Activated CD8-positive, alpha-beta memory T cell treated with anti-CD3 and anti-CD28 coated beads, Interleukin-2, amount 10 ng/mL, durations not matched to agents 7 days and 5 days (primary cell): Measurements from ENCODE around the gene SLC27A3. TPM values are rescaled to one million over a fixed set of nuclear protein-coding genes. Genes with fewer than 3 reads are reported as not detected.
"Not testable (repeated sequence)": the region's sequence is repeated elsewhere in the genome, so short reads cannot be mapped to it uniquely, and the experiment has no call there.

ENCODE experiments used
- ATAC-seq: fragments of 150-1000 bp; cut with Tn5 transposase; one replicate; pipeline ENCODE4 v1.10.0; 2021; ENCODE audit warnings: moderate library complexity
- CTCF ChIA-PET: fragments of 350-600 bp; sonication (Branson Sonifier 250); formaldehyde crosslinking; loops from one replicate; lab custom pipeline; 2021; ENCODE audit warnings: antibody characterized with exemption; lab: Charles Lee
- DNase-seq: peaks from one replicate; pipeline ENCODE4 v3.0.0-alpha.2; 2020
- H3K27ac Mint-ChIP-seq: one replicate; pipeline ENCODE4 v1.8.0; 2021; ENCODE audit warnings: mild to moderate bottlenecking, mixed read lengths
- H3K27me3 Mint-ChIP-seq: one replicate; pipeline ENCODE4 v1.8.0; 2021; ENCODE audit warnings: mixed read lengths
- H3K36me3 Mint-ChIP-seq: one replicate; pipeline ENCODE4 v1.8.0; 2021; ENCODE audit warnings: mild to moderate bottlenecking, mixed read lengths
- H3K4me1 Mint-ChIP-seq: one replicate; pipeline ENCODE4 v1.8.0; 2021; ENCODE audit warnings: mixed read lengths
- H3K4me3 Mint-ChIP-seq: one replicate; pipeline ENCODE4 v1.8.0; 2021; ENCODE audit warnings: mild to moderate bottlenecking, moderate library complexity, mixed read lengths
- H3K9me3 Mint-ChIP-seq: one replicate; pipeline ENCODE4 v1.8.0; 2022; ENCODE audit warnings: low read depth, mixed read lengths
- total RNA-seq, 2 experiments: library from RNA; stranded (reverse); gene quantifications; one replicate each; pipeline ENCODE4 v1.2.3, GENCODE V29; 2021

Gene SLC27A3
- total RNA-seq, 2 experiments from 2014 or later, result 39.8 to 43.0 TPM

GRCh38 chr1:153746174-153746573, 29.0 kb upstream of the SLC27A3 start:
- ATAC-seq (no peak), DNase-seq (no peak)
- Mint-ChIP-seq H3K27me3 (no peaks in the 10 kb centered on the region), H3K9me3 (no peaks in the 10 kb centered on the region), H3K4me3 (no peak overlapping the region), H3K36me3 (peaks cover 40% of the 10 kb centered on the region), H3K4me1 (peaks cover 15% of the 10 kb centered on the region), H3K27ac (no peak overlapping the region)
- CTCF ChIA-PET, result interaction anchor here (0.9 to 3.8 kb wide), 2 partner anchors 18 to 69 kb away, joined by 3 to 11 read pairs; no protein-coding TSS in a partner anchor

- DNase-seq (no peak), ATAC-seq (no peak)
- Mint-ChIP-seq H3K27me3 (no peaks in the 10 kb centered on the region), H3K36me3 (peaks cover 36% of the 10 kb centered on the region), H3K4me3 (no peak overlapping the region), H3K9me3 (no peaks in the 10 kb centered on the region), H3K27ac (no peak overlapping the region), H3K4me1 (peaks cover 5% of the 10 kb centered on the region)
- CTCF ChIA-PET, result interaction anchor here (0.9 to 2.9 kb wide), 8 partner anchors 11 to 238 kb away, joined by 3 to 10 read pairs (median 6); no protein-coding TSS in a partner anchor
Observed at GRCh38 chr1:153748903-153749302, 26.3 kb upstream of the SLC27A3 start.

- H3K4me1 Mint-ChIP-seq, result peaks cover 5% of the 10 kb centered on the region
- H3K4me3 Mint-ChIP-seq, result no peak overlapping the region
- H3K36me3 Mint-ChIP-seq, result peaks cover 36% of the 10 kb centered on the region
- H3K27ac Mint-ChIP-seq, result no peak overlapping the region
- DNase-seq (peak; percentile 88), ATAC-seq (peak; percentile 100)
- H3K9me3 Mint-ChIP-seq, result no peaks in the 10 kb centered on the region
- no peaks in the 10 kb centered on the region for H3K27me3 Mint-ChIP-seq
- CTCF ChIA-PET, result interaction anchor here (0.6 to 2.9 kb wide), 8 partner anchors 14 to 238 kb away, joined by 3 to 10 read pairs (median 6); partner anchors contain the start of gene INTS3
Observed at GRCh38 chr1:153749408-153750005, 25.7 kb upstream of the SLC27A3 start.

- CTCF ChIA-PET, result interaction anchor here (0.6 to 2.9 kb wide), 5 partner anchors 23 to 239 kb away, joined by 3 to 9 read pairs (median 3); partner anchors contain the start of gene INTS3
- peaks cover 37% of the 10 kb centered on the region for H3K36me3 Mint-ChIP-seq
- H3K9me3 Mint-ChIP-seq, result no peaks in the 10 kb centered on the region
- no peak overlapping the region for H3K4me3 Mint-ChIP-seq
- H3K27me3 Mint-ChIP-seq, result no peaks in the 10 kb centered on the region
- DNase-seq (no peak), ATAC-seq (no peak)
- peaks cover 5% of the 10 kb centered on the region for H3K4me1 Mint-ChIP-seq
- no peak overlapping the region for H3K27ac Mint-ChIP-seq
Observed at GRCh38 chr1:153750026-153750995, 24.9 kb upstream of the SLC27A3 start.

GRCh38 chr1:153752072-153752471, 23.1 kb upstream of the SLC27A3 start:
- H3K27me3 Mint-ChIP-seq, result no peaks in the 10 kb centered on the region
- ATAC-seq (no peak), DNase-seq (no peak)
- H3K36me3 Mint-ChIP-seq, result peaks cover 34% of the 10 kb centered on the region
- peaks cover 5% of the 10 kb centered on the region for H3K4me1 Mint-ChIP-seq
- no peak overlapping the region for H3K4me3 Mint-ChIP-seq
- no peak overlapping the region for H3K27ac Mint-ChIP-seq
- CTCF ChIA-PET, result interaction anchor here (1.0 to 1.5 kb wide), 3 partner anchors 72 to 80 kb away, joined by 3 to 6 read pairs (median 3); no protein-coding TSS in a partner anchor
- H3K9me3 Mint-ChIP-seq, result no peaks in the 10 kb centered on the region

GRCh38 chr1:153752571-153753195, 22.5 kb upstream of the SLC27A3 start:
- Mint-ChIP-seq H3K36me3 (peaks cover 34% of the 10 kb centered on the region), H3K4me3 (no peak overlapping the region), H3K27me3 (no peaks in the 10 kb centered on the region), H3K9me3 (no peaks in the 10 kb centered on the region), H3K4me1 (peaks cover 5% of the 10 kb centered on the region), H3K27ac (no peak overlapping the region)
- CTCF ChIA-PET, result interaction anchor here (1.4 to 1.5 kb wide), 2 partner anchors 73 to 80 kb away, joined by 3 to 6 read pairs; no protein-coding TSS in a partner anchor
- no peak for ATAC-seq
- no peak for DNase-seq

- no peak overlapping the region for H3K4me3 Mint-ChIP-seq
- DNase-seq, result no peak
- CTCF ChIA-PET, result interaction anchor here (1.2 to 1.6 kb wide), 2 partner anchors 42 to 49 kb away, joined by 3 to 4 read pairs; no protein-coding TSS in a partner anchor
- H3K27me3 Mint-ChIP-seq, result no peaks in the 10 kb centered on the region
- peaks cover 4% of the 10 kb centered on the region for H3K4me1 Mint-ChIP-seq
- peaks cover 34% of the 10 kb centered on the region for H3K36me3 Mint-ChIP-seq
- no peak overlapping the region for H3K27ac Mint-ChIP-seq
- no peak for ATAC-seq
- H3K9me3 Mint-ChIP-seq, result no peaks in the 10 kb centered on the region
Observed at GRCh38 chr1:153754266-153754665, 20.9 kb upstream of the SLC27A3 start.

GRCh38 chr1:153760440-153760839, 14.8 kb upstream of the SLC27A3 start:
- H3K36me3 Mint-ChIP-seq, result peaks cover 31% of the 10 kb centered on the region
- H3K27ac Mint-ChIP-seq, result no peak overlapping the region
- H3K4me3 Mint-ChIP-seq, result no peak overlapping the region
- no peaks in the 10 kb centered on the region for H3K9me3 Mint-ChIP-seq
- CTCF ChIA-PET, result interaction anchor here (1.2 kb wide), 1 partner anchor 25 kb away, joined by 3 read pairs; no protein-coding TSS in a partner anchor
- DNase-seq (no peak), ATAC-seq (no peak)
- no peaks in the 10 kb centered on the region for H3K27me3 Mint-ChIP-seq
- no peaks in the 10 kb centered on the region for H3K4me1 Mint-ChIP-seq

- H3K4me3 Mint-ChIP-seq, result no peak overlapping the region
- no peaks in the 10 kb centered on the region for H3K9me3 Mint-ChIP-seq
- no peak for ATAC-seq
- DNase-seq, result no peak
- H3K36me3 Mint-ChIP-seq, result peaks cover 37% of the 10 kb centered on the region
- H3K27me3 Mint-ChIP-seq, result no peaks in the 10 kb centered on the region
- CTCF ChIA-PET, result interaction anchor here (0.7 to 1.3 kb wide), 4 partner anchors 12 to 252 kb away, joined by 3 to 4 read pairs (median 4); partner anchors contain the start of gene SLC27A3
- H3K27ac Mint-ChIP-seq, result no peak overlapping the region
- H3K4me1 Mint-ChIP-seq, result no peaks in the 10 kb centered on the region
Observed at GRCh38 chr1:153763365-153764225, 11.6 kb upstream of the SLC27A3 start.

- Mint-ChIP-seq H3K27me3 (no peaks in the 10 kb centered on the region), H3K4me1 (no peaks in the 10 kb centered on the region), H3K4me3 (no peak overlapping the region), H3K9me3 (no peaks in the 10 kb centered on the region), H3K36me3 (peaks cover 40% of the 10 kb centered on the region), H3K27ac (no peak overlapping the region)
- DNase-seq (no peak), ATAC-seq (no peak)
- CTCF ChIA-PET, result interaction anchor here (0.7 to 1.3 kb wide), 2 partner anchors 19 to 253 kb away, joined by 3 read pairs; no protein-coding TSS in a partner anchor
Observed at GRCh38 chr1:153764310-153764709, 10.9 kb upstream of the SLC27A3 start.

- not testable (repeated sequence) for ATAC-seq, H3K27me3 Mint-ChIP-seq, H3K4me3 Mint-ChIP-seq, DNase-seq, H3K27ac Mint-ChIP-seq, H3K9me3 Mint-ChIP-seq, H3K4me1 Mint-ChIP-seq
- CTCF ChIA-PET, result interaction anchor here (0.7 to 2.1 kb wide), 2 partner anchors 30 to 194 kb away, joined by 3 to 5 read pairs; no protein-coding TSS in a partner anchor
- H3K36me3 Mint-ChIP-seq, result peaks cover 34% of the 10 kb centered on the region
Observed at GRCh38 chr1:153766663-153767062, 8.5 kb upstream of the SLC27A3 start.

- DNase-seq, result no peak
- Mint-ChIP-seq H3K27me3 (no peaks in the 10 kb centered on the region), H3K27ac (no peak overlapping the region), H3K36me3 (peaks cover 32% of the 10 kb centered on the region), H3K4me3 (no peak overlapping the region), H3K4me1 (no peaks in the 10 kb centered on the region), H3K9me3 (no peaks in the 10 kb centered on the region)
- CTCF ChIA-PET, result interaction anchor here (0.7 to 2.1 kb wide), 2 partner anchors 29 to 195 kb away, joined by 3 to 5 read pairs; no protein-coding TSS in a partner anchor
- no peak for ATAC-seq
Observed at GRCh38 chr1:153767519-153767918, 7.7 kb upstream of the SLC27A3 start.
